Activated CD8-positive, alpha-beta memory T cell treated with anti-CD3 and anti-CD28 coated beads for 24 hours (primary cell): ENCODE results near the gene ABRACL.
"Not testable (repeated sequence)": the region's sequence is repeated elsewhere in the genome, so short reads cannot be mapped to it uniquely, and the experiment has no call there.

Experiments used
- DNase-seq: peaks from one replicate; pipeline ENCODE4 v3.0.0-alpha.2; 2020

The ABRACL gene

GRCh38 chr6:139013185-139013800 is 15.3 kb upstream of the ABRACL start:
- no peak for DNase-seq

GRCh38 chr6:139014945-139015344 is 13.6 kb upstream of the ABRACL start:
- no peak for DNase-seq

GRCh38 chr6:139016337-139017213 is 12.0 kb upstream of the ABRACL start:
- no peak for DNase-seq

- DNase-seq, result no peak
Observed at GRCh38 chr6:139017227-139017626, 11.3 kb upstream of the ABRACL start.

- DNase-seq, result no peak
Observed at GRCh38 chr6:139019722-139020121, 8.8 kb upstream of the ABRACL start.

GRCh38 chr6:139020689-139021088 is 7.9 kb upstream of the ABRACL start:
- no peak for DNase-seq

- not testable (repeated sequence) for DNase-seq
Observed at GRCh38 chr6:139025416-139025815, 3.1 kb upstream of the ABRACL start.

GRCh38 chr6:139027620-139028182 is 844 bp upstream of the ABRACL start:
- peak; percentile 72 for DNase-seq

- no peak for DNase-seq
Observed at GRCh38 chr6:139028215-139028657, 309 bp upstream of the ABRACL start.

- peak; percentile 59 for DNase-seq
Observed at GRCh38 chr6:139029470-139030227, 1.1 kb downstream of the ABRACL start.

- no peak for DNase-seq
Observed at GRCh38 chr6:139030228-139030963, 1.9 kb downstream of the ABRACL start.

- DNase-seq, result no peak
Observed at GRCh38 chr6:139037490-139037889, 8.9 kb downstream of the ABRACL start.

- DNase-seq, result no peak
Observed at GRCh38 chr6:139044250-139044649, 15.7 kb downstream of the ABRACL start.

GRCh38 chr6:139047677-139048076 is 19.1 kb downstream of the ABRACL start:
- DNase-seq, result no peak

- not testable (repeated sequence) for DNase-seq
Observed at GRCh38 chr6:139048912-139049311, 20.4 kb downstream of the ABRACL start.

GRCh38 chr6:139050131-139050769 is 21.7 kb downstream of the ABRACL start:
- not testable (repeated sequence) for DNase-seq

- DNase-seq, result no peak
Observed at GRCh38 chr6:139050770-139051313, 22.3 kb downstream of the ABRACL start.

GRCh38 chr6:139051396-139052060 is 23.0 kb downstream of the ABRACL start:
- DNase-seq, result no peak

- DNase-seq, result no peak
Observed at GRCh38 chr6:139053382-139053781, 24.8 kb downstream of the ABRACL start.

GRCh38 chr6:139054001-139054400 is 25.5 kb downstream of the ABRACL start:
- DNase-seq, result no peak

GRCh38 chr6:139055709-139056108 is 27.2 kb downstream of the ABRACL start:
- no peak for DNase-seq
